H9 (cell line): ENCODE results near the gene TNPO3. TPM values are rescaled to one million over a fixed set of nuclear protein-coding genes. Genes with fewer than 3 reads are reported as not detected.

Experiments used
- DNase-seq: peaks from one replicate; pipeline ENCODE4 v3.0.0-alpha.2; 2017
- H2AFZ ChIP-seq: one replicate; pipeline ENCODE4 v1.6.1; 2013; ENCODE audit warnings: mild to moderate bottlenecking, low read length, control low read depth, moderate library complexity
- H2AK5ac ChIP-seq: 2 replicates; pipeline ENCODE4 v1.6.1; 2013; ENCODE audit warnings: low read length, control low read depth, mixed read lengths; ENCODE audit not compliant: insufficient read length
- H2BK120ac ChIP-seq: one replicate; pipeline ENCODE4 v1.6.1; 2013; ENCODE audit warnings: low read depth, mild to moderate bottlenecking, low read length, control low read depth, inconsistent platforms; ENCODE audit not compliant: poor library complexity, severe bottlenecking
- H2BK12ac ChIP-seq: 2 replicates; pipeline ENCODE4 v1.6.1; 2013; ENCODE audit warnings: low read length, control low read depth, mixed read lengths, low read depth; ENCODE audit not compliant: insufficient read length
- H2BK15ac ChIP-seq: 2 replicates; pipeline ENCODE4 v1.6.1; 2013; ENCODE audit warnings: low read depth, low read length, control low read depth
- H2BK20ac ChIP-seq: one replicate; pipeline ENCODE4 v1.6.1; 2013; ENCODE audit warnings: low read depth, mild to moderate bottlenecking, low read length, control low read depth, inconsistent platforms; ENCODE audit not compliant: poor library complexity, severe bottlenecking
- H2BK5ac ChIP-seq: 2 replicates; pipeline ENCODE4 v1.6.1; 2013; ENCODE audit warnings: low read length, control low read depth, mixed read lengths; ENCODE audit not compliant: insufficient read length
- H3K14ac ChIP-seq: 2 replicates; pipeline ENCODE4 v1.6.1; 2013; ENCODE audit warnings: low read length, control low read depth; ENCODE audit not compliant: insufficient read depth
- H3K18ac ChIP-seq: 2 replicates; pipeline ENCODE4 v1.6.1; 2013; ENCODE audit warnings: low read depth, mild to moderate bottlenecking, mixed read lengths, low read length, control low read depth; ENCODE audit not compliant: insufficient read length
- H3K23ac ChIP-seq: 2 replicates; pipeline ENCODE4 v1.6.1; 2013; ENCODE audit warnings: low read length, control low read depth, mixed read lengths, low read depth; ENCODE audit not compliant: insufficient read length
- H3K23me2 ChIP-seq: 2 replicates; pipeline ENCODE4 v1.6.1; 2013; ENCODE audit warnings: low read depth, mild to moderate bottlenecking, mixed read lengths, low read length, control low read depth; ENCODE audit not compliant: insufficient read length, poor library complexity, severe bottlenecking
- H3K27ac ChIP-seq: 2 replicates; pipeline ENCODE4 v1.5.1; 2013; ENCODE audit warnings: low read length, control low read depth, mixed read lengths, low read depth; ENCODE audit not compliant: insufficient read length
- H3K27me3 ChIP-seq: 2 replicates; pipeline ENCODE4 v1.6.1; 2013; ENCODE audit warnings: low read length, control low read depth, inconsistent platforms; ENCODE audit not compliant: insufficient read depth
- H3K4ac ChIP-seq: 2 replicates; pipeline ENCODE4 v1.6.1; 2013; ENCODE audit warnings: low read depth, mild to moderate bottlenecking, control low read depth, inconsistent platforms, low read length, moderate library complexity
- H3K4me1 ChIP-seq: 2 replicates; pipeline ENCODE4 v1.6.1; 2013; ENCODE audit warnings: low read length, control low read depth, inconsistent platforms; ENCODE audit not compliant: insufficient read depth
- H3K4me2 ChIP-seq: 2 replicates; pipeline ENCODE4 v1.6.1; 2013; ENCODE audit warnings: low read length, control low read depth, mixed read lengths; ENCODE audit not compliant: insufficient read length, insufficient read depth
- H3K56ac ChIP-seq: 2 replicates; pipeline ENCODE4 v1.6.1; 2013; ENCODE audit warnings: low read depth, mild to moderate bottlenecking, mixed read lengths, low read length, control low read depth; ENCODE audit not compliant: insufficient read length
- H3K79me1 ChIP-seq: 2 replicates; pipeline ENCODE4 v1.6.1; 2013; ENCODE audit warnings: low read depth, mild to moderate bottlenecking, moderate library complexity, low read length, control low read depth, inconsistent platforms; ENCODE audit not compliant: insufficient read depth, poor library complexity, severe bottlenecking
- H3K79me2 ChIP-seq: 2 replicates; pipeline ENCODE4 v1.6.1; 2013; ENCODE audit warnings: low read length, control low read depth, inconsistent platforms; ENCODE audit not compliant: insufficient read depth
- H3K9ac ChIP-seq: 2 replicates; pipeline ENCODE4 v1.6.1; 2013; ENCODE audit warnings: low read length, control low read depth, mixed read lengths; ENCODE audit not compliant: insufficient read length; ENCODE audit errors: extremely low read depth
- H3K9me3 ChIP-seq: one replicate; pipeline ENCODE4 v1.6.1; 2013; ENCODE audit warnings: low read depth, low read length, inconsistent platforms; ENCODE audit not compliant: control insufficient read depth
- H3T11ph ChIP-seq: one replicate; pipeline ENCODE4 v1.6.1; 2013; ENCODE audit warnings: mild to moderate bottlenecking, low read length, control low read depth, inconsistent platforms
- H4K20me1 ChIP-seq: one replicate; pipeline ENCODE4 v1.6.1; 2013; ENCODE audit not compliant: control insufficient read depth, insufficient read length, insufficient read depth
- H4K5ac ChIP-seq: 2 replicates; pipeline ENCODE4 v1.6.1; 2013; ENCODE audit warnings: low read depth, mild to moderate bottlenecking, mixed read lengths, low read length, control low read depth; ENCODE audit not compliant: insufficient read length
- H4K8ac ChIP-seq: replicated peaks from 2 replicates; pipeline ENCODE4 v1.6.1; 2013; ENCODE audit warnings: low read length, control low read depth, mixed read lengths, low read depth; ENCODE audit not compliant: insufficient read length
- H4K91ac ChIP-seq: 2 replicates; pipeline ENCODE4 v1.6.1; 2013; ENCODE audit warnings: low read depth, mild to moderate bottlenecking, moderate library complexity, mixed read lengths, low read length, control low read depth; ENCODE audit not compliant: insufficient read length
- H3K27ac Mint-ChIP-seq, 3 experiments: 2 replicates in 2 of 3; 3 replicates in 1 of 3; pipeline ENCODE4 v1.8.0; 2020 to 2021; ENCODE audit warnings: mixed read lengths in 3 of 3, mild to moderate bottlenecking in 1 of 3, moderate library complexity in 1 of 3
- H3K27me3 Mint-ChIP-seq: 2 replicates; pipeline ENCODE4 v1.8.0; 2021; ENCODE audit warnings: low read depth, mild to moderate bottlenecking, moderate library complexity, mixed read lengths
- H3K36me3 Mint-ChIP-seq, 3 experiments: 2 replicates in 2 of 3; 3 replicates in 1 of 3; pipeline ENCODE4 v1.8.0; 2020 to 2021; ENCODE audit warnings: low read depth in 3 of 3, mixed read lengths in 3 of 3; ENCODE audit not compliant: insufficient read depth in 1 of 3
- H3K4me1 Mint-ChIP-seq, 2 experiments: 2 replicates each; pipeline ENCODE4 v1.8.0; 2020; ENCODE audit warnings: mixed read lengths in 2 of 2
- H3K4me3 Mint-ChIP-seq, 2 experiments: 2 replicates in 1 of 2; 3 replicates in 1 of 2; pipeline ENCODE4 v1.8.0; 2020 to 2021; ENCODE audit warnings: mild to moderate bottlenecking in 2 of 2, mixed read lengths in 2 of 2, moderate library complexity in 1 of 2
- H3K9me3 Mint-ChIP-seq, 2 experiments: 2 replicates in 1 of 2; 3 replicates in 1 of 2; pipeline ENCODE4 v1.8.0; 2020; ENCODE audit warnings: mild to moderate bottlenecking in 2 of 2, mixed read lengths in 2 of 2, moderate library complexity in 1 of 2
- CTCF ChIP-seq: fragments of 200-600 bp; sonication (generic); conservative IDR thresholded peaks from 3 replicates; pipeline ENCODE4 v1.8.0; 2021; ENCODE audit warnings: antibody characterized with exemption, mild to moderate bottlenecking
- WGBS: extraction: QIAGEN DNeasy Blood & Tissue Kit; methylation state at CpG from one replicate; pipeline ENCODE4 v1.1.7; 2013; ENCODE audit warnings: missing lambda C conversion rate, low lambda C conversion rate, mixed read lengths; ENCODE audit not compliant: insufficient read length; ENCODE audit errors: extremely low coverage; 5-methylcytosine and 5-hydroxymethylcytosine counted together
- total RNA-seq: library from RNA; stranded (reverse); gene quantifications from 2 replicates; pipeline ENCODE4 v1.2.1, GENCODE V29; 2021

Gene TNPO3
- total RNA-seq, 1 experiment from 2014 or later = 90.1 TPM

- no peak overlapping the region for H3K14ac ChIP-seq
Measured at GRCh38 chr7:128931190-128931798, 123.6 kb downstream of the TNPO3 start.

More at GRCh38 chr7:128931190-128931798, 123.6 kb downstream of the TNPO3 start:
- no peak overlapping the region for H2AFZ ChIP-seq
- H3K4me3 Mint-ChIP-seq = no peak overlapping the region
- H3K36me3 Mint-ChIP-seq = no peaks in the 10 kb centered on the region; a peak in 1 of 7 replicates
- no peak overlapping the region; a peak in 1 of 7 replicates for H3K27ac Mint-ChIP-seq
- H3K9me3 Mint-ChIP-seq = peaks cover 5 to 6% of the 10 kb centered on the region in 2 experiments; a peak in 3 of 5 replicates
- H3K27me3 Mint-ChIP-seq = peaks cover 31% of the 10 kb centered on the region
- no peak overlapping the region for H2BK5ac ChIP-seq
- no peak overlapping the region for H4K5ac ChIP-seq
- H3K79me1 ChIP-seq = no peaks in the 10 kb centered on the region
- H2AK5ac ChIP-seq = no peak overlapping the region
- no peak overlapping the region for H2BK120ac ChIP-seq
- no peak overlapping the region for H3K27ac ChIP-seq
- no peak overlapping the region for H3K23ac ChIP-seq
- no peak overlapping the region for H3K4me2 ChIP-seq
- H3K4me1 Mint-ChIP-seq = peaks cover 2 to 4% of the 10 kb centered on the region in 2 experiments; a peak in 2 of 4 replicates
- H3K18ac ChIP-seq = no peak overlapping the region
- H3K4ac ChIP-seq = no peak overlapping the region
- no peak overlapping the region for H4K8ac ChIP-seq
- no peaks in the 10 kb centered on the region for H4K20me1 ChIP-seq
- DNase-seq = no peak
- no peak overlapping the region for H2BK15ac ChIP-seq
- H3K9me3 ChIP-seq = no peaks in the 10 kb centered on the region
- no peak overlapping the region for H4K91ac ChIP-seq
- no peak overlapping the region for H3T11ph ChIP-seq
- H3K9ac ChIP-seq = no peak overlapping the region
- H2BK20ac ChIP-seq = no peak overlapping the region
- no CpG with 5 or more reads among the region's 18 CpGs for WGBS
- no peaks in the 10 kb centered on the region for H3K23me2 ChIP-seq
- H3K79me2 ChIP-seq = no peaks in the 10 kb centered on the region
- no peak overlapping the region for H2BK12ac ChIP-seq
- H3K27me3 ChIP-seq = no peaks in the 10 kb centered on the region; the same call in 1 of the 2 replicates
- H3K4me1 ChIP-seq = no peaks in the 10 kb centered on the region
- no peak overlapping the region for H3K56ac ChIP-seq
- TF ChIP-seq CTCF = no peak
